K562 (cell line): ENCODE results near the gene CALU. TPM values are rescaled to one million over a fixed set of nuclear protein-coding genes. Genes with fewer than 3 reads are reported as not detected.
A peak's percentile ranks its signal among the peaks of the same experiment; 100 is the strongest.

Source experiments
- ATAC-seq: fragments of 200-7000 bp; cut with Tn5 transposase; 3 replicates; pipeline ENCODE4 v1.9.1; 2020; ENCODE audit warnings: moderate library complexity
- BruUV-seq: library from RNA; stranded (reverse); fragments of 400-500 nt; replicated peaks from 2 replicates; lab custom pipeline; 2021; lab: Mats Ljungman, UMichigan
- CTCF ChIA-PET: fragments of 300-600 bp; formaldehyde crosslinking; extraction: SDS; loops from one replicate; lab custom pipeline; 2021; ENCODE audit warnings: low intra/inter-chr PET ratio; lab: Yijun Ruan, JAX
- POLR2A ChIA-PET: fragments of 300-600, 350-650 bp; sonication (Branson Sonifier 250); formaldehyde crosslinking; extraction: SDS; loops from one replicate; lab custom pipeline; 2021; ENCODE audit warnings: antibody characterized with exemption, inconsistent platforms; lab: Yijun Ruan, JAX
- DNase-seq, 4 experiments: peaks; one replicate each; pipeline versions ENCODE4 v3.0.0 to v3.0.0-alpha.2; 2011 to 2018; ENCODE audit warnings: low spot score in 3 of 4, mixed read lengths in 3 of 4; ENCODE audit errors: extremely low read depth in 1 of 4
- FAIRE-seq: peaks from 2 replicates; lab custom pipeline; 2011; peaks lifted over from hg19 to GRCh38; lab: Jason Lieb, UNC
- H2AFZ ChIP-seq: 2 replicates; pipeline ENCODE4 v1.6.0; 2011; ENCODE audit warnings: low read depth, low read length, control low read depth, inconsistent platforms
- H3K27ac ChIP-seq: fragments of 200-600 bp; 3 replicates; pipeline ENCODE4 v1.8.0; 2011; ENCODE audit warnings: low read depth, mild to moderate bottlenecking, control low read depth, inconsistent platforms, low read length, moderate library complexity, mixed read lengths; ENCODE audit errors: extremely low read depth
- H3K27me3 ChIP-seq, 2 experiments: fragments of 300-600 bp in 1 of 2; 2 replicates in 1 of 2; 3 replicates in 1 of 2; pipeline versions ENCODE4 v1.6.0 to v1.8.0; 2011; ENCODE audit warnings: inconsistent platforms in 2 of 2, low read length in 2 of 2, mild to moderate bottlenecking in 1 of 2, mixed read lengths in 1 of 2, moderate library complexity in 1 of 2; ENCODE audit not compliant: control insufficient read depth in 2 of 2, insufficient read depth in 2 of 2
- H3K36me3 ChIP-seq: fragments of 300-600 bp; 3 replicates; pipeline ENCODE4 v1.8.0; 2011; ENCODE audit warnings: mild to moderate bottlenecking, low read length, inconsistent platforms; ENCODE audit not compliant: control insufficient read depth, insufficient read depth
- H3K4me1 ChIP-seq, 2 experiments: fragments of 200-600 bp in 1 of 2; replicated peaks in 1 of 2; 2 replicates in 1 of 2; 3 replicates in 1 of 2; pipeline versions ENCODE4 v1.5.1 to v1.8.0; 2011; ENCODE audit warnings: inconsistent platforms in 2 of 2, low read length in 2 of 2, mild to moderate bottlenecking in 1 of 2, mixed read lengths in 1 of 2, moderate library complexity in 1 of 2; ENCODE audit not compliant: control insufficient read depth in 2 of 2, insufficient read depth in 2 of 2
- H3K4me2 ChIP-seq: 2 replicates; pipeline ENCODE4 v1.6.1; 2011; ENCODE audit warnings: low read length, control low read depth, inconsistent platforms, mixed read lengths; ENCODE audit not compliant: insufficient read depth
- H3K4me3 ChIP-seq: fragments of 200-600 bp; sonication (generic), shearing (Covaris generic); 2 replicates; pipeline ENCODE4 v1.5.1; 2016; ENCODE audit warnings: control low read depth, inconsistent platforms
- H3K79me2 ChIP-seq: fragments of 200-600 bp; 3 replicates; pipeline ENCODE4 v1.8.0; 2011; ENCODE audit warnings: low read length, inconsistent platforms; ENCODE audit not compliant: control insufficient read depth, insufficient read depth
- H3K9ac ChIP-seq, 2 experiments: 2 replicates each; pipeline versions ENCODE4 v1.6.0 to v1.6.1; 2011; ENCODE audit warnings: low read depth in 2 of 2, low read length in 2 of 2, control low read depth in 1 of 2, inconsistent platforms in 1 of 2, mild to moderate bottlenecking in 1 of 2, mixed read lengths in 1 of 2; ENCODE audit not compliant: insufficient read depth in 1 of 2
- H3K9me1 ChIP-seq: one replicate; pipeline ENCODE4 v1.6.0; 2011; ENCODE audit warnings: inconsistent platforms, mild to moderate bottlenecking, low read length, moderate library complexity; ENCODE audit not compliant: control insufficient read depth, insufficient read depth
- H3K9me3 ChIP-seq: replicated peaks from 2 replicates; pipeline ENCODE4 v1.5.1; 2011; ENCODE audit warnings: low read depth, low read length, inconsistent platforms; ENCODE audit not compliant: control insufficient read depth, insufficient read depth
- H4K20me1 ChIP-seq: replicated peaks from 2 replicates; pipeline ENCODE4 v1.6.1; 2011; ENCODE audit warnings: low read length, inconsistent platforms, mixed read lengths; ENCODE audit not compliant: control insufficient read depth, insufficient read depth
- CBFA2T3 ChIP-seq: fragments of 450-650 bp; IDR thresholded peaks from 2 replicates; pipeline ENCODE4 v1.6.1; 2017
- CHD2 ChIP-seq: IDR thresholded peaks from 2 replicates; pipeline ENCODE4 v1.6.1; 2011; ENCODE audit warnings: low read depth, low read length
- FOXJ3 ChIP-seq: sonication (generic); formaldehyde crosslinking; IDR thresholded peaks from 2 replicates; pipeline ENCODE4 v1.4.0; 2020; ENCODE audit warnings: mild to moderate bottlenecking, missing genetic modification reagents
- FOXK2 ChIP-seq, 2 experiments: fragments of 450-650 bp; IDR thresholded peaks in 1 of 2; conservative IDR thresholded peaks in 1 of 2; 2 replicates each; pipeline ENCODE4 v1.6.1; 2016; ENCODE audit warnings: low read depth in 2 of 2, mild to moderate bottlenecking in 1 of 2
- HNRNPUL1 ChIP-seq: fragments of 200-400 bp; formaldehyde crosslinking; IDR thresholded peaks from 2 replicates; pipeline ENCODE4 v1.6.1; 2017; ENCODE audit warnings: low read length
- MEF2A ChIP-seq: IDR thresholded peaks from 2 replicates; pipeline ENCODE4 v1.6.1; 2011; ENCODE audit warnings: low read depth, mild to moderate bottlenecking, low read length, moderate library complexity; ENCODE audit not compliant: control insufficient read depth
- NR4A1 ChIP-seq, 2 experiments: fragments of 250-450 bp in 1 of 2; fragments of 450-650 bp in 1 of 2; sonication (Bioruptor Pico) in 1 of 2; IDR thresholded peaks; 2 replicates each; pipeline versions ENCODE4 v1.4.0 to v1.6.1; 2016 to 2020; ENCODE audit warnings: mild to moderate bottlenecking in 2 of 2, missing compliant biosample characterization in 1 of 2, missing genetic modification characterization in 1 of 2, moderate library complexity in 1 of 2
- RBM22 ChIP-seq: fragments of 200-400 bp; formaldehyde crosslinking; IDR thresholded peaks from 2 replicates; pipeline ENCODE4 v1.6.1; 2018; ENCODE audit warnings: low read length, low read depth; ENCODE audit not compliant: poor library complexity, severe bottlenecking
- SMAD4 ChIP-seq: fragments of 250-450 bp; sonication (Bioruptor Pico); conservative IDR thresholded peaks from 2 replicates; pipeline ENCODE4 v1.8.0; 2021; ENCODE audit warnings: inconsistent platforms, mild to moderate bottlenecking, moderate library complexity
- SUPT5H ChIP-seq: fragments of 450-650 bp; IDR thresholded peaks from 2 replicates; pipeline ENCODE4 v1.6.1; 2016
- THRB ChIP-seq: fragments of 450-650 bp; formaldehyde crosslinking; conservative IDR thresholded peaks from 2 replicates; pipeline ENCODE4 v1.4.0; 2022; ENCODE audit warnings: mild to moderate bottlenecking, missing genetic modification characterization
- ZNF740 ChIP-seq, 3 experiments: fragments of 200-800 bp in 1 of 3; sonication (Bioruptor generic) in 1 of 3; sonication (generic) in 1 of 3; formaldehyde crosslinking in 1 of 3; IDR thresholded peaks; 2 replicates each; pipeline versions ENCODE4 v1.6.1 to v1.8.0; 2016 to 2022; ENCODE audit warnings: mild to moderate bottlenecking in 2 of 3, missing compliant biosample characterization in 2 of 3, missing genetic modification characterization in 2 of 3, missing genetic modification reagents in 1 of 3
- WGBS: fragments of 100-300 bp; shearing (Covaris generic); methylation state at CpG from one replicate; pipeline ENCODE4 v1.1.6; 2016; ENCODE audit warnings: low coverage, mixed read lengths; ENCODE audit not compliant: insufficient coverage; ENCODE audit errors: missing lambda C conversion rate; 5-methylcytosine and 5-hydroxymethylcytosine counted together
- in situ Hi-C: fragments of 300-500 bp; cut with MboI; formaldehyde crosslinking; loops from 4 replicates; pipeline ENCODE4 v1.15.0; 2018; ENCODE audit warnings: inconsistent platforms, mixed read lengths
- intact Hi-C: fragments of 100-400 bp; cut with micrococcal nuclease; formaldehyde crosslinking; loops from 2 replicates; pipeline ENCODE4 v1.14.2; 2022
- polyA plus RNA-seq, 8 experiments: library from polyadenylated mRNA; depleted of rRNA in 4 of 8; stranded (reverse) in 5 of 8; unstranded in 3 of 8; fragments of >200 nt; fragmentation: Nextera tagmentation in 2 of 8; fragmentation: Illumina TruSeq in 1 of 8; extraction: Ambion mirVana in 2 of 8; extraction: Trizol in 1 of 8; gene quantifications; 2 replicates each; pipeline versions ENCODE4 v1.2.1 to v1.2.3, GENCODE V29; 2011 to 2014; ENCODE audit warnings: inconsistent platforms in 1 of 8, missing spikeins in 1 of 8
- total RNA-seq, 7 experiments: library from RNA; depleted of rRNA in 6 of 7; stranded (reverse); fragments of >200 nt in 6 of 7; fragmentation: Illumina TruSeq in 2 of 7; extraction: Trizol in 2 of 7; gene quantifications; 2 replicates each; pipeline versions ENCODE4 v1.2.1 to v1.2.3, GENCODE V29; 2011 to 2021; ENCODE audit warnings: low replicate concordance in 1 of 7

The CALU gene
- total and polyA plus RNA-seq, 9 of the 15 experiments (the other 6 are each of a cell fraction or from before 2014, with no cell fraction given), result 166 to 286 (median 215) TPM

- TSS peak; percentile 59 for BruUV-seq
- intact Hi-C loops (loop anchor here (2.0 to 5.0 kb wide), 2 partner anchors 40 to 90 kb away; no protein-coding TSS in a partner anchor), in situ Hi-C loops (no loop called here)
- peak; percentile 44 for FAIRE-seq
- H3K79me2 ChIP-seq, result peaks cover 9% of the 10 kb centered on the region; the same call in 2 of the 3 replicates
- H3K9ac ChIP-seq, result peak overlapping the region; percentile 19 to 97
- peak overlapping the region; percentile 12; the same call in 1 of the 3 replicates for H3K27ac ChIP-seq
- ChIA-PET POLR2A (interaction anchor here (0.7 to 2.1 kb wide), 7 partner anchors 9 to 231 kb away, joined by 3 to 7 read pairs (median 5); no protein-coding TSS in a partner anchor), CTCF (no interaction called here)
- WGBS, result 24% methylated on average over 10 of the region's 10 CpGs
- H3K4me3 ChIP-seq, result no peak overlapping the region
- H3K9me3 ChIP-seq, result no peaks in the 10 kb centered on the region
- H4K20me1 ChIP-seq, result no peaks in the 10 kb centered on the region
- peak; percentile 13 for ATAC-seq
- H3K4me2 ChIP-seq, result peak overlapping the region; percentile 25
- peaks cover 17% of the 10 kb centered on the region; the same call in 2 of the 3 replicates for H3K36me3 ChIP-seq
- no peaks in the 10 kb centered on the region for H3K27me3 ChIP-seq
- H3K4me1 ChIP-seq, result peaks cover 18 to 46% of the 10 kb centered on the region in 2 experiments
- no peaks in the 10 kb centered on the region for H3K9me1 ChIP-seq
- peak in 3 of 4 experiments; percentile 52 to 68 (median 67) for DNase-seq
- H2AFZ ChIP-seq, result peak overlapping the region; percentile 62
- TF ChIP-seq NR4A1 (CRISPR knock-in tag; IDR thresholded peaks at IDR 0.05) (no peak; the same call in 1 of the 2 replicates), NR4A1 (tag; IDR thresholded peaks at IDR 0.05) (peak; percentile 69; the same call in 1 of the 2 replicates), FOXK2 (conservative IDR thresholded peaks at IDR 0.05 in 1 of 2, IDR thresholded peaks at IDR 0.05 in 1 of 2; ENCODE audit: low read depth in 2 of 2) (no peak), HNRNPUL1 (no peak), CHD2 (no peak), FOXJ3 (CRISPR knock-in tag) (no peak), CBFA2T3 (peak; percentile 15; the same call in 1 of the 2 replicates), SUPT5H (no peak), MEF2A (no peak), RBM22 (no peak), SMAD4 (peak; percentile 71), ZNF740 (CRISPR knock-in tag; IDR thresholded peaks at IDR 0.05) (0 out of 2 replicates have a peak, but pooled peaks have one; percentile 18), ZNF740 (tag; IDR thresholded peaks at IDR 0.05) (no peak), THRB (CRISPR knock-in tag) (no peak)
These were observed 53.5 kb downstream of the CALU start for GRCh38 chr7:128792471-128793180.
